ENCODE results near the gene C2orf68.
"Not testable (repeated sequence)": the region's sequence is repeated elsewhere in the genome, so short reads cannot be mapped to it uniquely, and the experiment has no call there.

C2orf68 gene

GRCh38 chr2:85604568-85605339, 7.1 kb downstream of the C2orf68 start:
- Histone ChIP-seq H3K36me3 (ENCODE audit: insufficient read depth, low read length) (peaks cover 21% of the 10 kb centered on the region), H3K4me2 (ENCODE audit: low read length) (peak overlapping the region; percentile 48), H3K4me1 (ENCODE audit: control insufficient read depth, insufficient read depth, low read length) (peaks cover 29% of the 10 kb centered on the region), H3K9ac (ENCODE audit: low read depth, low read length) (peak overlapping the region; percentile 12), H3K27me3 (ENCODE audit: control insufficient read depth, insufficient read depth, low read length) (no peaks in the 10 kb centered on the region), H3K4me3 (ENCODE audit: low read length) (peak overlapping the region; percentile 29), H3K9me3 (replicated peaks; ENCODE audit: low read length) (no peaks in the 10 kb centered on the region)

GRCh38 chr2:85604133-85604444, 7.8 kb downstream of the C2orf68 start:
- H3K9ac ChIP-seq (ENCODE audit: low read depth, low read length); H3K27me3 ChIP-seq (ENCODE audit: control insufficient read depth, insufficient read depth, low read length); H3K9me3 ChIP-seq (replicated peaks; ENCODE audit: low read length): not testable (repeated sequence)
- H3K4me2 ChIP-seq (ENCODE audit: low read length): peak overlapping the region; percentile 66
- H3K4me3 ChIP-seq (ENCODE audit: low read length): peak overlapping the region; percentile 89
- H3K36me3 ChIP-seq (ENCODE audit: insufficient read depth, low read length): peaks cover 25% of the 10 kb centered on the region
- H3K4me1 ChIP-seq (ENCODE audit: control insufficient read depth, insufficient read depth, low read length): peaks cover 29% of the 10 kb centered on the region

- peak within 1 kb of the TSS; percentile 93 for H3K4me2 ChIP-seq (ENCODE audit: low read length)
- H3K4me3 ChIP-seq (ENCODE audit: low read length): peak within 1 kb of the TSS; percentile 89
- H3K9me3 ChIP-seq (replicated peaks; ENCODE audit: low read length): no peaks in the 10 kb centered on the region
- peaks cover 29% of the 10 kb centered on the region for H3K4me1 ChIP-seq (ENCODE audit: control insufficient read depth, insufficient read depth, low read length)
- peak within 1 kb of the TSS; percentile 82 for H3K9ac ChIP-seq (ENCODE audit: low read depth, low read length)
- H3K27me3 ChIP-seq (ENCODE audit: control insufficient read depth, insufficient read depth, low read length): no peaks in the 10 kb centered on the region
- peaks cover 25% of the 10 kb centered on the region for H3K36me3 ChIP-seq (ENCODE audit: insufficient read depth, low read length)
Observed at GRCh38 chr2:85602476-85603234, 9.2 kb downstream of the C2orf68 start, which contains the start of gene TMEM150A. TSS of gene TMEM150A (minus strand) at chr2:85602698. CDS start at chr2:85601948, 750 bp downstream.

- peak overlapping the region; percentile 89 for H3K4me3 ChIP-seq (ENCODE audit: low read length)
- H3K4me1 ChIP-seq (ENCODE audit: control insufficient read depth, insufficient read depth, low read length): peaks cover 29% of the 10 kb centered on the region
- H3K27me3 ChIP-seq (ENCODE audit: control insufficient read depth, insufficient read depth, low read length): no peaks in the 10 kb centered on the region
Observed at GRCh38 chr2:85601771-85602475, 9.9 kb downstream of the C2orf68 start.

GRCh38 chr2:85600951-85601770, 10.7 kb downstream of the C2orf68 start:
- Histone ChIP-seq H3K9ac (ENCODE audit: low read depth, low read length) (peak overlapping the region; percentile 82), H3K4me2 (ENCODE audit: low read length) (peak overlapping the region; percentile 93), H3K4me1 (ENCODE audit: control insufficient read depth, insufficient read depth, low read length) (peaks cover 33% of the 10 kb centered on the region), H3K27me3 (ENCODE audit: control insufficient read depth, insufficient read depth, low read length) (no peaks in the 10 kb centered on the region), H3K36me3 (ENCODE audit: insufficient read depth, low read length) (peaks cover 33% of the 10 kb centered on the region), H3K4me3 (ENCODE audit: low read length) (peak overlapping the region; percentile 89), H3K9me3 (replicated peaks; ENCODE audit: low read length) (no peaks in the 10 kb centered on the region)

More at GRCh38 chr2:85601771-85602475, 9.9 kb downstream of the C2orf68 start:
- Histone ChIP-seq H3K9ac (ENCODE audit: low read depth, low read length) (peak overlapping the region; percentile 82), H3K36me3 (ENCODE audit: insufficient read depth, low read length) (peaks cover 32% of the 10 kb centered on the region), H3K9me3 (replicated peaks; ENCODE audit: low read length) (no peaks in the 10 kb centered on the region), H3K4me2 (ENCODE audit: low read length) (peak overlapping the region; percentile 93)

GRCh38 chr2:85600235-85600575, 11.7 kb downstream of the C2orf68 start:
- no peak overlapping the region for H3K9ac ChIP-seq (ENCODE audit: low read depth, low read length)
- H3K36me3 ChIP-seq (ENCODE audit: insufficient read depth, low read length): peaks cover 31% of the 10 kb centered on the region
- H3K4me3 ChIP-seq (ENCODE audit: low read length): no peak overlapping the region
- peaks cover 23% of the 10 kb centered on the region for H3K4me1 ChIP-seq (ENCODE audit: control insufficient read depth, insufficient read depth, low read length)
- H3K9me3 ChIP-seq (replicated peaks; ENCODE audit: low read length): no peaks in the 10 kb centered on the region
- H3K27me3 ChIP-seq (ENCODE audit: control insufficient read depth, insufficient read depth, low read length): no peaks in the 10 kb centered on the region
- no peak overlapping the region for H3K4me2 ChIP-seq (ENCODE audit: low read length)

GRCh38 chr2:85599468-85600234, 12.2 kb downstream of the C2orf68 start:
- Histone ChIP-seq H3K27me3 (ENCODE audit: control insufficient read depth, insufficient read depth, low read length) (no peaks in the 10 kb centered on the region), H3K9ac (ENCODE audit: low read depth, low read length) (no peak overlapping the region), H3K9me3 (replicated peaks; ENCODE audit: low read length) (no peaks in the 10 kb centered on the region), H3K4me2 (ENCODE audit: low read length) (no peak overlapping the region), H3K4me3 (ENCODE audit: low read length) (no peak overlapping the region), H3K4me1 (ENCODE audit: control insufficient read depth, insufficient read depth, low read length) (peaks cover 22% of the 10 kb centered on the region), H3K36me3 (ENCODE audit: insufficient read depth, low read length) (peaks cover 31% of the 10 kb centered on the region)

- H3K4me1 ChIP-seq (ENCODE audit: control insufficient read depth, insufficient read depth, low read length): peaks cover 24% of the 10 kb centered on the region
Observed at GRCh38 chr2:85598594-85599340, 13.1 kb downstream of the C2orf68 start.

GRCh38 chr2:85597241-85597640, 14.6 kb downstream of the C2orf68 start:
- peak overlapping the region; percentile 85 for H3K4me3 ChIP-seq (ENCODE audit: low read length)

More at GRCh38 chr2:85598594-85599340, 13.1 kb downstream of the C2orf68 start:
- Histone ChIP-seq H3K36me3 (ENCODE audit: insufficient read depth, low read length) (peaks cover 31% of the 10 kb centered on the region), H3K9me3 (replicated peaks; ENCODE audit: low read length) (no peaks in the 10 kb centered on the region), H3K4me3 (ENCODE audit: low read length) (no peak overlapping the region), H3K27me3 (ENCODE audit: control insufficient read depth, insufficient read depth, low read length) (no peaks in the 10 kb centered on the region), H3K9ac (ENCODE audit: low read depth, low read length) (no peak overlapping the region), H3K4me2 (ENCODE audit: low read length) (no peak overlapping the region)

More at GRCh38 chr2:85597241-85597640, 14.6 kb downstream of the C2orf68 start:
- Histone ChIP-seq H3K4me1 (ENCODE audit: control insufficient read depth, insufficient read depth, low read length) (peaks cover 24% of the 10 kb centered on the region), H3K36me3 (ENCODE audit: insufficient read depth, low read length) (peaks cover 31% of the 10 kb centered on the region), H3K4me2 (ENCODE audit: low read length) (peak overlapping the region; percentile 92), H3K27me3 (ENCODE audit: control insufficient read depth, insufficient read depth, low read length) (no peaks in the 10 kb centered on the region), H3K9ac (ENCODE audit: low read depth, low read length) (no peak overlapping the region), H3K9me3 (replicated peaks; ENCODE audit: low read length) (no peaks in the 10 kb centered on the region)
